ENCODE results near the gene EVA1C.
"Not testable (repeated sequence)": the region's sequence is repeated elsewhere in the genome, so short reads cannot be mapped to it uniquely, and the experiment has no call there.

- TF ChIP-seq POLR2AphosphoS5, POLR2A, SPI1 (IDR thresholded peaks at IDR 0.05; ENCODE audit: low read depth, low read length): not testable (repeated sequence)
These were observed 91.1 kb downstream of the EVA1C start for GRCh38 chr21:32503641-32504040.
